ENCODE results near the gene GMPPA. TPM values are rescaled to one million over a fixed set of nuclear protein-coding genes. Genes with fewer than 3 reads are reported as not detected.

Gene GMPPA
- total RNA-seq, 1 donor from 2014 or later: 27.7 TPM

GRCh38 chr2:219543596-219544358, 45.1 kb downstream of the GMPPA start, which contains the start of the genes CHPF and TMEM198:
Gene CHPF (minus strand): TSS chr2:219543809. CDS start chr2:219543538, 271 bp downstream.
Gene TMEM198 (plus strand): TSS chr2:219544028. CDS start chr2:219544728, 700 bp downstream.
- peaks cover 0 to 6% (median 0%) of the 10 kb centered on the region in 3 donors for H3K27me3 ChIP-seq (ENCODE audit: control insufficient read depth in 3 of 3, insufficient read depth in 3 of 3, low read length in 3 of 3)

GRCh38 chr2:219544567-219544966, 45.9 kb downstream of the GMPPA start:
- Histone ChIP-seq H3K4me3 (ENCODE audit: low read length in 3 of 3) (peak overlapping the region; percentile 54 to 75 (median 61)), H3K9me3 (ENCODE audit: control insufficient read depth in 3 of 3, low read length in 3 of 3) (no peaks in the 10 kb centered on the region), H3K27ac (ENCODE audit: low read depth, low read length) (no peak overlapping the region), H3K27me3 (ENCODE audit: control insufficient read depth in 3 of 3, insufficient read depth in 3 of 3, low read length in 3 of 3) (peaks cover 0 to 6% (median 0%) of the 10 kb centered on the region in 3 donors), H3K4me1 (ENCODE audit: control insufficient read depth in 3 of 3, insufficient read depth in 3 of 3, low read length in 3 of 3) (peaks cover 21 to 28% (median 24%) of the 10 kb centered on the region in 3 donors), H3K9ac (ENCODE audit: low read depth in 1 of 3, low read length in 3 of 3) (peak overlapping the region in 2 of 3 donors; percentile 60 to 65), H3K36me3 (ENCODE audit: control insufficient read depth in 3 of 3, insufficient read depth in 3 of 3, low read length in 3 of 3) (peaks cover 11 to 15% (median 14%) of the 10 kb centered on the region in 3 donors)

More at GRCh38 chr2:219543596-219544358, 45.1 kb downstream of the GMPPA start, which contains the start of the genes CHPF and TMEM198:
- H3K27ac ChIP-seq (ENCODE audit: low read depth, low read length): peak within 1 kb of the TSS; percentile 83
- H3K4me3 ChIP-seq (ENCODE audit: low read length in 3 of 3): peak within 1 kb of the TSS; percentile 62 to 80 (median 75)
- peak within 1 kb of the TSS; percentile 36 to 83 (median 82) for H3K9ac ChIP-seq (ENCODE audit: low read depth in 1 of 3, low read length in 3 of 3)
- peaks cover 21 to 28% (median 24%) of the 10 kb centered on the region in 3 donors for H3K4me1 ChIP-seq (ENCODE audit: control insufficient read depth in 3 of 3, insufficient read depth in 3 of 3, low read length in 3 of 3)
- H3K9me3 ChIP-seq (ENCODE audit: control insufficient read depth in 3 of 3, low read length in 3 of 3): no peaks in the 10 kb centered on the region
- H3K36me3 ChIP-seq (ENCODE audit: control insufficient read depth in 3 of 3, insufficient read depth in 3 of 3, low read length in 3 of 3): peaks cover 15 to 19% (median 19%) of the 10 kb centered on the region in 3 donors

- Histone ChIP-seq H3K9me3 (ENCODE audit: control insufficient read depth in 3 of 3, low read length in 3 of 3) (no peaks in the 10 kb centered on the region), H3K27me3 (ENCODE audit: control insufficient read depth in 3 of 3, insufficient read depth in 3 of 3, low read length in 3 of 3) (peaks cover 0 to 6% (median 0%) of the 10 kb centered on the region in 3 donors), H3K27ac (ENCODE audit: low read depth, low read length) (no peak overlapping the region), H3K36me3 (ENCODE audit: control insufficient read depth in 3 of 3, insufficient read depth in 3 of 3, low read length in 3 of 3) (peaks cover 5 to 10% (median 7%) of the 10 kb centered on the region in 3 donors), H3K9ac (ENCODE audit: low read depth in 1 of 3, low read length in 3 of 3) (no peak overlapping the region), H3K4me3 (ENCODE audit: low read length in 3 of 3) (no peak overlapping the region), H3K4me1 (ENCODE audit: control insufficient read depth in 3 of 3, insufficient read depth in 3 of 3, low read length in 3 of 3) (peaks cover 21 to 28% (median 24%) of the 10 kb centered on the region in 3 donors)
These were observed 46.7 kb downstream of the GMPPA start for GRCh38 chr2:219545295-219545942.

GRCh38 chr2:219545943-219546352, 47.3 kb downstream of the GMPPA start:
- H3K9me3 ChIP-seq (ENCODE audit: control insufficient read depth in 3 of 3, low read length in 3 of 3): no peaks in the 10 kb centered on the region
- H3K4me1 ChIP-seq (ENCODE audit: control insufficient read depth in 3 of 3, insufficient read depth in 3 of 3, low read length in 3 of 3): peaks cover 21 to 28% (median 24%) of the 10 kb centered on the region in 3 donors
- H3K27me3 ChIP-seq (ENCODE audit: control insufficient read depth in 3 of 3, insufficient read depth in 3 of 3, low read length in 3 of 3): peaks cover 0 to 6% (median under 1%) of the 10 kb centered on the region in 3 donors

DNA sequence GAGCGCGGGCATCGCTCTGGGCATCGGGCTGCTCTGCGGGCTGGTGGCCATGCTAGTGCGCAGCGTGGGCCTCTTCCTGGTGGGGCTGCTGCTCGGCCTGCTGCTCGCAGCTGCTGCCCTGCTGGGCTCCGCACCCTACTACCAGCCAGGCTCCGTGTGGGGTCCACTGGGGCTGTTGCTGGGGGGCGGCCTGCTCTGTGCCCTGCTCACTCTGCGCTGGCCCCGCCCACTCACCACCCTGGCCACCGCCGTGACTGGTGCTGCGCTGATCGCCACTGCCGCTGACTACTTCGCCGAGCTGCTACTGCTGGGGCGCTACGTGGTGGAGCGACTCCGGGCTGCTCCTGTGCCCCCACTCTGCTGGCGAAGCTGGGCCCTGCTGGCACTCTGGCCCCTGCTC, 48.9 kb downstream of the GMPPA start:
- H3K9me3 ChIP-seq (ENCODE audit: control insufficient read depth in 3 of 3, low read length in 3 of 3): no peaks in the 10 kb centered on the region
- peaks cover 0 to 6% (median 3%) of the 10 kb centered on the region in 3 donors for H3K27me3 ChIP-seq (ENCODE audit: control insufficient read depth in 3 of 3, insufficient read depth in 3 of 3, low read length in 3 of 3)
- peaks cover 16 to 17% (median 16%) of the 10 kb centered on the region in 3 donors for H3K4me1 ChIP-seq (ENCODE audit: control insufficient read depth in 3 of 3, insufficient read depth in 3 of 3, low read length in 3 of 3)

More at GRCh38 chr2:219545943-219546352, 47.3 kb downstream of the GMPPA start:
- peaks cover 1 to 7% (median 6%) of the 10 kb centered on the region in 3 donors for H3K36me3 ChIP-seq (ENCODE audit: control insufficient read depth in 3 of 3, insufficient read depth in 3 of 3, low read length in 3 of 3)
- H3K4me3 ChIP-seq (ENCODE audit: low read length in 3 of 3): no peak overlapping the region
- H3K27ac ChIP-seq (ENCODE audit: low read depth, low read length): no peak overlapping the region
- no peak overlapping the region for H3K9ac ChIP-seq (ENCODE audit: low read depth in 1 of 3, low read length in 3 of 3)

GRCh38 chr2:219548990-219549389, 50.3 kb downstream of the GMPPA start:
- Histone ChIP-seq H3K9ac (ENCODE audit: low read depth in 1 of 3, low read length in 3 of 3) (no peak overlapping the region), H3K27ac (ENCODE audit: low read depth, low read length) (no peak overlapping the region), H3K36me3 (ENCODE audit: control insufficient read depth in 3 of 3, insufficient read depth in 3 of 3, low read length in 3 of 3) (peaks cover 4 to 6% (median 5%) of the 10 kb centered on the region in 3 donors), H3K4me1 (ENCODE audit: control insufficient read depth in 3 of 3, insufficient read depth in 3 of 3, low read length in 3 of 3) (peaks cover 18 to 21% (median 21%) of the 10 kb centered on the region in 3 donors), H3K9me3 (ENCODE audit: control insufficient read depth in 3 of 3, low read length in 3 of 3) (no peaks in the 10 kb centered on the region), H3K27me3 (ENCODE audit: control insufficient read depth in 3 of 3, insufficient read depth in 3 of 3, low read length in 3 of 3) (peaks cover 8 to 14% (median 10%) of the 10 kb centered on the region in 3 donors), H3K4me3 (ENCODE audit: low read length in 3 of 3) (no peak overlapping the region)

More for the DNA sequence above, 48.9 kb downstream of the GMPPA start:
- Histone ChIP-seq H3K4me3 (ENCODE audit: low read length in 3 of 3) (no peak overlapping the region), H3K27ac (ENCODE audit: low read depth, low read length) (no peak overlapping the region), H3K9ac (ENCODE audit: low read depth in 1 of 3, low read length in 3 of 3) (no peak overlapping the region), H3K36me3 (ENCODE audit: control insufficient read depth in 3 of 3, insufficient read depth in 3 of 3, low read length in 3 of 3) (peaks cover 0 to 5% (median 2%) of the 10 kb centered on the region in 3 donors)

DNA sequence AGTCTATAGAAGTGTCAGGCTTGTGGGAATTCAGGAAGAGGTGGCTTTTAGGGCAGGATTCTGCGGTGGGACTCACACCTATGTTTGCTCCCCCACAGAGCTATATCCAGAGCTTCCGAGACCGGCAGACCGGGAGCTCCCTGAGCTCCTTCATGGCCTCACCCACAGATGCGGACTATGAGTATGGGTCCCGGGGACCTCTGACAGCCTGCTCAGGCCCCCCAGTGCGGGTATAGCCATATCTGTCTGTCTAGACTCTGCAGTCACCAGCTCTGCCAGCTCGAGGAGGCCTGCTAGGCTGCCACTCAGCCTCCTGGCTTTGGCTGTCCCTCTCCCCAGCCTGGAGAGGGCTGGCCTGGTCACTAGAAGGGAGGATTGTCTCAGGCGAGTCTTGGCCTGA, 50.9 kb downstream of the GMPPA start:
- Histone ChIP-seq H3K27me3 (ENCODE audit: control insufficient read depth in 3 of 3, insufficient read depth in 3 of 3, low read length in 3 of 3) (peaks cover 8 to 16% (median 14%) of the 10 kb centered on the region in 3 donors), H3K36me3 (ENCODE audit: control insufficient read depth in 3 of 3, insufficient read depth in 3 of 3, low read length in 3 of 3) (peaks cover 9 to 12% (median 10%) of the 10 kb centered on the region in 3 donors), H3K4me1 (ENCODE audit: control insufficient read depth in 3 of 3, insufficient read depth in 3 of 3, low read length in 3 of 3) (peaks cover 12 to 15% (median 14%) of the 10 kb centered on the region in 3 donors), H3K27ac (ENCODE audit: low read depth, low read length) (no peak overlapping the region), H3K9me3 (ENCODE audit: control insufficient read depth in 3 of 3, low read length in 3 of 3) (no peaks in the 10 kb centered on the region), H3K4me3 (ENCODE audit: low read length in 3 of 3) (no peak overlapping the region), H3K9ac (ENCODE audit: low read depth in 1 of 3, low read length in 3 of 3) (no peak overlapping the region)

DNA sequence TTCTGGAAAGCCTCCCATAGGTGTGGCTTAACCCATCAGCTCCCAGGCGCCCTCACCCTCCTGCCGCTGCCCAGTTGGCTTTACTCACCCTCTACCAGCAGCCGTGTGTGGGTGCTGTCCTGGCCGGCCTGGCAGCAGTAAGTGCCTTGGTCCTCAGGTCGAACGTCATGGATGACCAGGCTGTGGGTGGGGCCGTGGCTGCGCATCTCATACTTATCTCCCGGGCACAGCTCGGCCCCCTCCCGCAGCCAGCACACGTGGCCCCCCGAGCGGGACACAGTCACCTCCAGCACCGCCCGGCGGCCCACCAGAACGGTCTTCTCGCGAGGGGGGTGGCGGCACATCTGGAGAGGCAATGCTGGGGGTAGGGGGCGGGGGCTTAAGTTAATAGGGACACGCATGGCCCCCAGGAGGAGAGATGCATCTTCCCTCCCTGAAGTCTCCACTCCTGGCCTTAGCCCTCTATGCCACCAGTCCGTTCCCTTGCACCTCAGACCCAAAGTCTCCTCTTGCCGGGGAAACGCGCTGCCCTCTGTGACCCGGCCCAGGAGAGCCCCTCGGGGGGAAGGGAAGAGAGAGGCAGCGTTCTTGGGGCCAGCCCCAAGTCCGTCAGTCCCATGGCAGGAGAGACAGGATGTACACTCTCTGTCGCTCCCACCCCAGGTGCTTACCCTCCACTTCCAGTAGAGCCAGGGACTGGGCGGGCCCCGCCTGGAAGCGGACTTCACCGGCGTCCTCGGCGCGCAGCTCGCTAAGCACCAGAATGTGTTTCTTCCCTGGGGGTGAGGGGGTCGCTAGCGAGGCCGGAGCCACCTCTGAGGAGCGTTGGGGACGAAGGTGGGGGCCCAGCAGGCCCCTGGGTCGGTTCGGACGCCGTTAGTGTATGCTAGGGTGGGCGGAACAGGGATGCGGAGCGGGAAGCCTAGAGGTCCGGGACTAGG, 53.0 kb downstream of the GMPPA start:
- Histone ChIP-seq H3K27me3 (ENCODE audit: control insufficient read depth in 3 of 3, insufficient read depth in 3 of 3, low read length in 3 of 3) (peaks cover 8 to 16% (median 8%) of the 10 kb centered on the region in 3 donors), H3K9ac (ENCODE audit: low read depth in 1 of 3, low read length in 3 of 3) (peak overlapping the region in 1 of 3 donors; percentile 25), H3K27ac (ENCODE audit: low read depth, low read length) (no peak overlapping the region)

More for the DNA sequence above, 53.0 kb downstream of the GMPPA start:
- peaks cover 11 to 14% (median 12%) of the 10 kb centered on the region in 3 donors for H3K4me1 ChIP-seq (ENCODE audit: control insufficient read depth in 3 of 3, insufficient read depth in 3 of 3, low read length in 3 of 3)
- H3K4me3 ChIP-seq (ENCODE audit: low read length in 3 of 3): peak overlapping the region in 2 of 3 donors; percentile 49 to 67
- peaks cover 20 to 27% (median 24%) of the 10 kb centered on the region in 3 donors for H3K36me3 ChIP-seq (ENCODE audit: control insufficient read depth in 3 of 3, insufficient read depth in 3 of 3, low read length in 3 of 3)
- no peaks in the 10 kb centered on the region for H3K9me3 ChIP-seq (ENCODE audit: control insufficient read depth in 3 of 3, low read length in 3 of 3)
